Activated CD4-positive, CD25-positive, alpha-beta regulatory T cell (primary cell): ENCODE results near the gene NKX6-1.

Experiments
- DNase-seq, 4 experiments: peaks; one replicate each; lab custom pipeline; 2025; lab: John Stamatoyannopoulos, UW

The NKX6-1 gene

DNA sequence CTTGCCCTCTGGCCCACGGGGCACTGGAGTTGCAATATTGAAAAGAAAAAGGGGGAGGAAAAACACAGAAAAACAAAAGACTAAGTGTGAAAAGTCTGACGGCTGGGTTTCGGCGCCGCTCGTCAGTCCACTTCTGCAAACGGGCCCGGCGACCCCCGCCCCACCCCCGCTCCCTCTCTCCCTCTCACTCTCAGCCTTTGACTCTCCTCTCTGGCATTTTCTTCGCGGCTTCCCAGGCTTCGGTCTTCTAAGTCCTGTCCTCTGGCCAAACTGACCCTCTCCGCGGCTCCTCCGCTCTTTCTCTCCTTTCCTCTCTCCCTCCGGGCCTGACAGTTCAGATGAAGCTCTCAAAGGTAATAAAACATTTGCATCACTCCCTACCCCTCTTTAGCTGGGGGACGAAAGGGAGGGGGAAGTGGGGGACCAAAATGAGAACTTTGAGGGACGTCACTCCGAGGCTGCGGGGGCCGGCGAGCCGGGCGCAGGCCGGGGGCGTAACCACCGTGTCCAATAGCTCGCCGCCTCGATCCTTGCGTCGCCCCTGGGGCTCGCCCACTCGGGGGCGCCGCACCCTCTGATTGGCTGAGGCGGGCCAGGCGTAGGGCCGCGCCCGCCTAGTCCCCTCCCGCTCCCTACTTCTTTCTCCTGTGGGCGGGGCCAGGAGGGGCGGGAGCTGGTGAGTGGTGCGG is at the start of gene NKX6-1:
Gene NKX6-1, minus strand, starts transcription at position 358 of the 689 bp plus-strand sequence. CDS start 1,064 bp downstream, outside the sequence.
- DNase-seq, result no peak

DNA sequence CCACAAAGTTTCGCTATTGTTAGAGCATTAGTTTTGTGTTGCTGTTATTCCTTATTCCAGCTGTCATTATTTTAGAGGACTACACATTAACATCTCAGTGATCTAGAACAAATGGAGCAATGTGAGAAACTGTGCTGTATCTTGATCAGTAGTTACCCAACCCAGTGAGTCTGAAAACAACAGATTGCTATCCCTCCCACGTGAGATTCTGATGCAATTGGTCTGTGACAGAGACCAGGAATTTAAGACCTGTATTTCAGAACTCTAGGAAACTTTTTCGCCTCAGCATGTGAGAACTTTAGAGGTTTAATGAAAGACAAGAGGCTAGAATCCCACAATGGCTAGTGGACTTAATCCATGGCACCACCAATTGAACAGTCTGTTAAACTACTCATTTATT is 48.1 kb upstream of the NKX6-1 start:
- no peak for DNase-seq

DNA sequence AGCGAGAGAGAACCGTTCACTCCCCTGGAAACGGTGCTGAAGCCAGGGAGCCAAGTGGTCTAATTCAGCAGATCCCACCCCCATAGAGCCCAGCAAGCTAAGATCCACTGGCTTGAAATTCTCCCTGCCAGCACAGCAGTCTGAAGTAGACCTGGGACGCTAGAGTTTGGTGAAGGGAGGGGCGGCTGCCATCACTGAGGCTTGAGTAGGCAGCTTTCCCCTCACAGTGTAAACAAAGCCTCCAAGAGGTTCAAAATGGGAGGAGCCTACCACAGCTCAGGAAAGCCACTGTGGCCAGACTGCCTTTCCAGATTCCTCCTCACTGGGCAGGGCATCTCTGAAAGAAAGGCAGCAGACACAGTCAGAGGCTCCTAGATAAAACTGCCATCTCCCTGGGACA is 46.0 kb upstream of the NKX6-1 start:
- no peak for DNase-seq

DNA sequence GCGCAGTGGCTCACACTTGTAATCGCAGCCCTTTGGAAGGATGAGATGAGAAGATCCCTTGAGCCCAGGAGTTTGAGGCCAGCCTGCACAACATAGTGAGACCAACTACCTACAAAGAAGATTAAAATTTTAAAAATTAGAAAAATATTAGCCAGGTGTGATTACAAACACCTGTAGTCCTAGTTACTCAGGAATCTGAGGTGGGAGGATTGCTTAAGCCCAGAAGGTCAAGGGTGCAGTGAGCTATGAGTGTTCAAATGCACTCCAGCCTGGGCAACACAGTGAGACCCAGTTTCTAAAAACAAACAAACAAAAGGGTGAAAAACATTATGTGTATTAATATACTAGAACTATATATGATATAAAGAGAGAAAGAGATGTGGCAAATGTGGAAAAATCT is 36.8 kb upstream of the NKX6-1 start:
- DNase-seq, result no peak

DNA sequence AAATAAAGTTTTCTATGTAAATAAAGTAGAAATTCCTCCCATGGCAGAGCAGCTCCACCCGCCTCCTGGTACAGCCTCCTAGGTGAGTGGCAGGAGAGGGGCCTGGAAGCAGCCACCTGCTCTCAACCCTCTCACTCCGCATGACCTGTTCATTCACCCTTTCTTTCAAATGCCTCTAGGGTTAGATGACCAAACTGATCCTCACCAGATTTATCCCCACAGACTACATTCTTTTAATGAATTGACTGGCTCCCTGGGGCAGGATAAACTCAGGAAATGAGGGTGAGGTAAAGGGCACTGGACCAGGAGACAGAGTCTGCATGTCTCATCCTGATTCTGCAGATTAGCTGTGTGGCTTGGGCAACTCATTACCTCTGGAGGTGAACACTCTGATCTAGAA is 32.6 kb upstream of the NKX6-1 start:
- no peak for DNase-seq

DNA sequence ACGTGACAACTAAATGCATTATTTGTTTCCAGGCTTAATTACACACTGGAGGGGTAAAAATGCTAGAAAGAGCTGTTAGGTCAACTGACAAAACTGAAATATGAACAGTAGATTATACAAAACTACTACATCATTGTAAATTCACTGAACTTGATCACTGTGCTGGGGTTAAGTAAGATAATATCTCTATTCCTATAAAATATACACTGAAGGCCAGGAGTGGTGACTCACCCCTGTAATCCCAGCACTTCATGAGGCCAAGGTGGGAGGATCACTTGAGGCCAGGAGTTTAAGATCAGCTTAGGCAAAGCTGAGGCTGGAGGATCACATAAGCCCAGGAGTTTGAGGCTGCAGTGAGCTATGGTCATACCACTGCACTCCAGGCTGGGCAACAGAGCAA is 31.8 kb upstream of the NKX6-1 start:
- no peak for DNase-seq

DNA sequence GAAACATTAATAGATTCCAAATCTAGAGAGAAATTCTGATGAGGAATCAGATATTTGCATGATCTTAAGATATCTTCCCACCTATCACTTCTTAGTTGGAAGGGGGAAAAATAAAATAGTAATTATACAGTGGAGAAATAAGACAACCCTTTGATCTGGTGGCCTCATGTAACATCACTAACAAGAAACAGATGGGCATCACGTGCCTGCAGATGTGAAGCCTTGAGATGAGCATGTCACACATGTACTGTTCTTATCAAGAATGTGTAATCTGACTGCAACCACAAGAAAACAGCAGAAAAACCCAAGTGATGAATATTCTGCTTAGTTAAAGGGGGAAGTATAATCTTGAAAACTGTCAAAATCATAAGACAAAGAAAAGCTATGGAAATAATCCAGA is 31.4 kb upstream of the NKX6-1 start:
- DNase-seq, result no peak

DNA sequence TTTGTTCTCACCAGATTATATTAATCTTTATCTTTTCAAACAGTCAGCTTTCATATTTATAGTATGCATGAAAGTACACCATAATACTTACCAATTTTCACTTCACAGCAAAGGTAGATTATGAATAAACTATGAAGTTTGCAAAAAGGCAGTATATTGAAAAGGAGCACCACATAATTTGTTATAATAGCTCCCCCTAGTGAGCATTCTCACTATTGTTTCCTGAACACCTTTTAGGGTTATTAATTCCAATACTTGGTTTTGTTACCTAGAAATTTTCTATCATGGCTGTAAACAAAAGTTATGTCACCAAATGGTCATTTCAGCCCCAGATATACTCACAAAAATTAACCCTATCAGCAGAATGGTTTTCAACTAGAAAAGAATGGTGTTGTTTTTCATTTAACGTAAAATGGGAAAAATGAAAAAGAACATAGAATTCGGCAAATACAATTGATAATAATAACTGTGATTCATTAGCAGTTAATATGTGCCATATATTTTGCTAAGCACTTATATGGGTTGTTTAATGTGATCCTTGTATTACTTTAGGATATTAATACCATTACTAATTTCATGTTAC is 30.2 kb upstream of the NKX6-1 start:
- DNase-seq, result no peak

DNA sequence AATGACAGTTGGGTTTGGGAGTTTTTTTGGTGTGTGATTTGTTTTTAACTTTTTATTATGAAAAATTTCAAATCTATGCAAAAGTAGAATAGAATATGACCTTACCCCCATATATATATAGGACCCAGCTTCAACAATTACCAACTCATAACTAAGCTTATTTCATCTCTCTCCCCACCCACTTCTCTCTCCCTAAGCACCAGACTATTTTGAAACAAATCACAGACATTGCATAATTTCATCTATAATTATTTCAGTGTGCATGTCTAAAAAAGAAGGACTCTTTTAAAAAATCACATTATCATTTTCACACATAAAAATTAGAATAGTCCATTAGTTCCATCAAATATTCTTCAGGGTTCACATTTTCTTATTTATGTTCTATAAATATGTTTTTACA is 28.3 kb upstream of the NKX6-1 start:
- no peak for DNase-seq

DNA sequence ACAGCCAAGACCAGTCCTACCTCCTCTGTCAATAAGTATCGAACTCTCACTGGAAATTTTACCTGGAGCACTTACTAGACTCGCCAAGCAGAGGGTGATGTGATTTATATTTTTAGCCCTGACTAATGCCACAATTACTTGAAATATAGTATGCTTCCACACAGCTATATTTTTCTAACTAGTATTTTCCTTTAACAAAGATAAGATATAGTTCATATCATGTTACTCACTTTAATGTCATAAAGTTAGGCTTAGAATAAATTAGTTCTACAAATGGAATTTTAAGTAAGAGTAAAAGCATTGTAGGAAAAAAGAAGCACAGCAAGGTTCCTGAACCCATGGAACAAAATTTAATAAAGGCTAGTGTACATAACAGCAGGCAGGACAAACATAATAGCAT is 16.0 kb upstream of the NKX6-1 start:
- DNase-seq, result no peak

DNA sequence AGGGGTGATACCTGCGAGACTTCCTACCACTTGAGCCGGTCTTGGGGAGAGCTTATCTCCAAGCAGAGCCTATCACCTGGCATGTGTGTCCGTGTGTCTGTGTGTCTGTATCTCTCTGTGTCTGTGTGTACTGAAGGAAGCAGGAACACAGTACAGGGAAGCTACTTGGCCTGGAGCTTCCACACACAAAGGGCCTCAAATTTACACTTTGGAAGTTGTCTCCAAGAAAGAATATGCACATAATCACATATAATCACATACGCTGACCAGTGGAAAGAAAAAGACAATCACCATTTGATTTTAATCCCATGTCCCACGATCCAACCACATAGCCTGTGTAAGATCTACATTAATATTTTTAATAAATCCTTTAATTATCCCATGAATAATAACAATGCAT is 13.2 kb upstream of the NKX6-1 start:
- no peak for DNase-seq

DNA sequence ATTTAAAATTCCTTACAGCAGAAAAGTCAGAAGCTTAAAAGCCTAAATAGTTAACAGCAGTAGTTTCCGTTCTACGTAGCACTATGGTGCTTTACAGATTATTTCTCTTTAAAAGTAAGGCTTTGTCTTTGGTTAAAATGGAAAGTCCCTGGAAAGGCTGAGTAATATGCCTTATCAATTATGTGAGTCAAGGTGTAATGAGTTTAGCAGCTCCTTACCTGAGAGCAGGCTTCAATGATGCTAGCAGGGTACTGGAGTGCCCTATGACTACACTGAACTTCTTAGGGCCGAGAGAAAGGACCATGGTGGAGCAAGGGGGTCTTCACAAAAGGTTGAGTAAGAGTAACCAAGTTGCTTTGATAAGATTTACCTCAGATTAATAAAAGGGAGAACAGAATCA is 12.6 kb upstream of the NKX6-1 start:
- no peak for DNase-seq

DNA sequence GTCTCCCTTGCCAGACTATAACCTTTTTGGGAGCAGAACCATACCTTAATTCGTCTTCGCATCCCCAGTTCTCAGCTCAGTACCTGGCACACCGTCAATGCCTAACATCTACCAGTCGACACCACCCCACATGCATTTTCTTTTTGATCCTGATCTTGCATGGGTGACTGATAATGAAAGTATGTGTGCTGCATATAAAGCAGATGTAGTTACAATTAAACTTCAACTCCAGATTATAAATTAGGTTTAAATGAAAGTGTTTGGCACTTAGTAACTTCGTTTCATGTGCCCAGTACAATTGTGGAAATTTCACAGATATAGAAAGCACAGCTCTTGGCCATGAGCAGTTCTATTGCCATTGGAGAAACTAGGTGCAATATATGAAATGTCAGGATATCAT is 8.8 kb upstream of the NKX6-1 start:
- no peak for DNase-seq

DNA sequence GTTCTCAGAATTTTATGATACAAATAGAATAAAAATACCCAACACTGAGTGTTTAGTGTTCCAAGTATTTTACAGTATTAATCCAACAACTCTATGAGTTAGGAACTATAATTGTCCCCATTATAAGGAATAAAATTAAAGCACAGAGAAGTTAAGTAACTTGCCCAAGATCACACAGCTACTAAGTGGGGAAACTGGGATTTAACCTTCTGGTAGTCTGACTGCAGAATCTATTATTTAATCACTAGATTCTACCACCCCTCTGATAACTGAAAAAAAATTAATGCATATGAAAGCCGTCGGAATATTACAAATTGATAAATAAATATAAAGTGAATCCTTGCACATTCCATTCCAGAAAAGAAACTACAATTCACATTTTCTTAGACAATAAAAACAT is 5.7 kb upstream of the NKX6-1 start:
- no peak for DNase-seq

DNA sequence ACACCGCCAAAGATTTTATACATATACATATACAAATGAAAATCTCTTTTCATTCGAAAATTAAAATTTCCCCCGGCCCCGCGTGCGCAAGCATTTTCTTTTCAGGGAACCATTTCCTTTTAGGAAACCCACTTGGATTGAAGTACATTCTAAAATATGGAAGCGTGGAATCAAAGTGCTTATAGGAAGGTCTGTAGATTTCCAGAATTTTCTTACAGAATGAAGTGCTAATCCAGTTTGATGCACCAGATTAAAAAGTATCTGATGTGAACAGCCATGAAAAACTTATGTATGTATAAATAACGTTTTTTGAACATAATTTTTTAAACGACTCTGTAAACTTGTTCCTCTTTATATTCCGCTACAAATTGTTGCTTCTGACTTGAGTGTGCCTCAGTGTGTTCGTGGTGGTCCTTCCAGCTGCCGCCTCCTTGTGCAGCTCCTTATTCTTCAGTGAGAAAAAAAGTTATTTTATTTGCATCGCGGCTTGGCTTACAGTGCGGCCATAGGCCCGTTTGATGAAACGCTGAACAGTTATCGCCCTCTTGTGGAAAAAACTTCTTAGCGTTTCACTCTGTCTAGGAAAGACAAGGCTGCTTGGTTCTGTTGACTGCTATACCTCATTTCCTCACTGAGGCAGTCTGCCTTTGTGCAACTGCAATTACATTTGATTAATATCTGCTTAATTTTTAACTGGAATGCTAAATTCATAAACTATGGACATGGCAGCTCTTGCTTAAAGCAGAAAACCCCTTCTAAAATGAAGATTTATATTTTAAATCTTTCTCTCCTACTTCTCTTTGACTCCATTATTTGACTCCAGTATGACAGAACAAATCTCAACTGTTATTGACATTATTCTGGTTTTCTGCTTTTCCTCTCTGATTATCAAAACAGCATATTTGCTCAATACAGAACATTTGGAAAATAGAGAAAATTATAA is 4.7 kb upstream of the NKX6-1 start:
- DNase-seq, result no peak

DNA sequence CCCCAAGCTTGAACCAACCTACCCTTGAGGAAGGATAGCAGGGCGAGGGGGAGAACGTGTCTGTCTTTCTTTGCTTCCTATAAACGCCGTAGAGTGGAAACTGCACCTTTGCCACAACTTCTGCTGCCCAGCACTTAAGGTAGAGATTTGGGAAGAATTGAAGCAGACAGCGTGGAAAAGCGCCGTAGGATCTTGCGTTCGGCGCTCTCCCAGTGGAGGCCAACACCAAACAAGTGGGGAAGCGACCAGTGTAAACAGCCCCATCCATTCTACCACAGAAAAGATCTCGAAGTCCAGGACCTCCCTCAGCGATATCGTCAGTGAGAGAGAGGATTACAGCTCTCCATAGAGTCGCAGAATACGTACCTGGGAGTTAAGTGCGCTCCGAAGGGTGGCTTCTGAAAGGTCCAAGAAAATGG is 3.9 kb upstream of the NKX6-1 start:
- DNase-seq, result no peak

DNA sequence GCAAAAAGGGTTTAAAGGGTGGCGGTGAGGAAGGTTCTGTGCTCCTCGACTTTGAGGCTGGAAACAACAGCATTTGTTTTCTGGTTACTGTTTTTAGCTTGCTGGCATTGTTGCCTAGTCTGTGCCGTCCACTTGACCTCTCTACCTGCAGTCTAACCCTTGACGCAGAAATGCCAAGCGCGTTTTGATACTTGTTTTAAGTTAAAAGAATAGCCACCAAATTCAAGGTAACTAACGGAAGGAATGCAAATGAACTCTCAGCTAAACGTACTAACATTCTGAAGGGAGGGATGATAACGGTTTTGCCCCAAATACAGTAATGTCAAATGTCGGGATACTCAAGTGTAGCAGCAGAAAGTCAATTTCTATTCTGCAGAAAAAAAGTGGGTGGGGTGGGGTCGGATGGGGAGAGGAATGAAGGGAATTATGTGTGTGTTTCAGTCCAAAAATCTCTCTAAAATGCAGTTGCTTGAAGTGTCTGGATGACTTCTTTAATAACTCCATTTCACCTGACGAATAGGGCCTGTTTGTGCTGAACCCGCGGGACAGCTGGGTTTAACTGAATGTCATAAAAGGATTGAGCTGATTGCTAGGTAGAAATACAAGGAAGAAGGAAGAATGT is 3.4 kb upstream of the NKX6-1 start:
- no peak for DNase-seq

DNA sequence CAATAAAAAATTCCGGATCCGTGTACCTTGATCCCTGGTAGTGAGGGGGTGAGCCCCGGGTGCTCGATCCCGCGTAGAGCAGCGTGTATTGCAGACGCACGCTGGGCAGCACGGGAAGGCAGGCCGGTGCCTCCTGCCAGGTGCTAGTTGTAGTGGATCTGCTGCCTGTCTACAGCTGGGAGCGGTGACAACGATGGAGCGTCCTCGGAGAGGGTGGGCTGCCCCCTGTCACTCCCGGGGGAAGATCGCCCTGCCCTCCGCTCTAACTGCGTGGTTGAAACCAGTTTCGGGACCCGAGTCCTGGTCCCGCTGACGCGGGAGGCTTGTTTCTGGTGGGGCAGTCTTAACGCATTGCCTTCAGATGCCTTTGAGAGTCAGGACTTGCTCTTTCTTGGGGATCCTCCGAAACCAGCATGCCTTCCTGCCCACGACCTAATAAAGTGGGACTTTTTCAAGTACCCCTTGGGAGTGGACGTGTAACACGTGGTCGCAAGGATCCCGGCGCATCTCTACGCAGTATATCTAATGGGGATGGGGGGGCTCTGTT is 2.7 kb upstream of the NKX6-1 start:
- DNase-seq, result no peak

DNA sequence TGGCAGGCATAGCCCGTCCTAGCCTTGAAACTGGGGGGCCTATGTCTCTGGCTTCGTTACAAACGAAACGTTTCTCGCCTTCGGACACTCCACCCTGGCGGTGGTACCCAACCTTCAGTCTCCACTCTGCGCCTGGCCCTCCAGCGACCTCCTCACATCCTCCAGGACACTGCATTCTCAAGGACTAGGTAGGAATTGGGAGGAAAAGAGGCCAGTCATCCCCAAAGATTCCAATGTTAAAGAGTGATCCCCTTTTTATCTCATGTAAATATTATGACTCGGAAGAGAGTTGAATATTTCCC is 2.1 kb upstream of the NKX6-1 start:
- DNase-seq, result no peak

DNA sequence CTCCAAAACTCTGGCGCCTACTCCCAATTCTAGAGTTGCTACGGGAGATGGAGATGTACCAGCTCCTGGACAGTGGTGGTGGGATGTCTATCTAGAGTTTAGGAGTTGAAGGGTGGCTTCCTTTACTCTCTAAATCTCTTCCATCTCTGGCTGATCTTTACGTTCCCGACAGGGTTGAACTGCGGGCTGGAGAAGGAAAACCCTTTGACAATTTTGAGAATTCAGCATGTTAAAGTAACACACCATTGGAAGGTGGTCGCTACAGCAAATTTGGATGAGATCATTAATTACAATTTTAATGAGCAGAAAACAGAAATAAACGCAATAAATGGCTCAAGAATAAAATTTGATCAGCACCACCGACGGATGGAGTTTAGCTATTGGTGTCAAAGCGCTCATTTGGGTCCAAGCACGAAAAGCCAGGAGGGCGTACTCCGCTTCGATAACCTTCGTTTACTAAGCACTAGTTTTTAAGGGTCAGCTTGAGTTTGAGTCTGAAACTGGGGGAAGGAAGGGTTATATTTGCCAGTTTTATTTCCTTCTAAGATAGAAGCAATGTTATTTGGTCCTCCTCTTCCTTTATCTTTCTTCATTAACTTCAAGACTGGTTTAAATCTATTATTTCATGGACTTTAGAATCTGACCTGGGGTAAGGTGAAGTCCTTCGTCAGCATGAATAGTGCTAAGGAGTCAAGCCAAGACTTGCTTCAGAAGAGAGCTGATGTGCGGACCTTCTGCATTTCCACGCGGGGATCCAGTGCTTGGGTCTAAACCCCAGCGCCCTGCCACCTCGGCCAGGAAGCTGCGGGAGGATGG is 1.5 kb upstream of the NKX6-1 start:
- DNase-seq, result no peak

DNA sequence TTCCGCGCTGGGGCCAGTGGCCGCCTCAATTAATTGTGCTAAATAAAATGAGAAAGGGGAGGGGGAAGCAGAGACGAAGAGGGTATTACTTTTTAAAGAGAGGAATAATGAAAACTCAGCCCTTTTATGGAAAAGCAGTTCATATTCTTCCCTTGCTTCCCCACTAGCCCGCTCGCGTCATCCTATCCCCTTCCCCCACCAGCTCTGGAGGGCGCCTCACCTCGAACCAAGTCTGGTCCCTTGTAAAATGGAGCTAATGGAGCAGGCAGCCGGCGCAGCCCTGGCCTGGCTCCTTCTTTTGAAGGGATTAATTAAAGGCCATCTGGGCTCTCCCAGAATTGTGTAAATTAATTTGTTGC is 511 bp upstream of the NKX6-1 start:
- DNase-seq, result no peak
